Umbilical cord (tissue), 2 donors: ENCODE measurements around the gene KRT6B. TPM values are rescaled to one million over a fixed set of nuclear protein-coding genes. Genes with fewer than 3 reads are reported as not detected.
"Not testable (repeated sequence)": the region's sequence is repeated elsewhere in the genome, so short reads cannot be mapped to it uniquely, and the experiment has no call there.

Source experiments
- DNase-seq: peaks from one replicate; pipeline ENCODE4 v3.0.0-alpha.2; 2015; ENCODE audit warnings: low spot score
- total RNA-seq: library from RNA; depleted of rRNA; stranded (reverse); fragments of >200 nt; gene quantifications from one replicate; pipeline ENCODE4 v1.2.3, GENCODE V29; 2014; ENCODE audit warnings: low replicate concordance; ENCODE audit not compliant: insufficient read depth

The KRT6B gene
- 8.2 TPM for total RNA-seq

- no peak for DNase-seq
These were observed at the start of gene KRT6B for GRCh38 chr12:52452101-52452500. Gene KRT6B, minus strand, starts transcription at chr12:52452146. Its CDS starts 68 bp downstream, at chr12:52452078.

GRCh38 chr12:52501490-52501889 lies 49.5 kb upstream of the KRT6B start:
- no peak for DNase-seq

- DNase-seq: not testable (repeated sequence)
These were observed 48.6 kb upstream of the KRT6B start for GRCh38 chr12:52500574-52500973.

DNA sequence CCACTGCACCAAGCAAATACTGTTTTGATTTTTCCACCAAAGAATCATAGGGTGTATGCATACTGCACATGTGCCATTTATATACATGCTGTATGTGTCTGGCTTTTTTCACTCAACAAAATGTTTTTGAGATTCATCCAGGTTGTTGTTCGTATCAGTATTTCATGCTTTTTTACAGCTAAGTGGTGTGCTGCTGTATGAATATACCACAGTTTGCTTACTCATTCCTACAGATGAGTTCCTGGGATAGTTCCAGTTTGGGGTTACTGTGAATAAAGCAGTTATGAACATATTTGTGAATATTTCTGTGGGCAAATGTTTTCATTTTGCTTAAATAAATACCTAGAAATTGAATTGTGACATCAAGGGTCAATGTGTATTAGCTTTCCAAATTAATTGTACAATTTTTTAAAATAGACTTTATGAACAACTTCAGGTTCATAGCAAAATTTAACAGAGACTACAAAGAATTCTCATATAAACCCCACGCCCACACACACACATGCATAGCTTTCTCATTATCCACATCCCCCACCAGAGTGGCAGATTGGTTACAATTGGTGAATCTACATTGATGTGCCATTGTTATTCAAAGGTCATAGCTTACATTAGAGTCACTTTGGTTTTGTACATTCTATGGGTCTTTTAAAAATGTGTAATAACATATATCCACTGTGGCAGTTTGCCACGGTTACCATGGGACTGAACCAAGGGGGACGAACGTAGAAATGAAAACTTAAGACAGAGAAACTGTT lies 48.0 kb upstream of the KRT6B start:
- peak; percentile 84 for DNase-seq

DNA sequence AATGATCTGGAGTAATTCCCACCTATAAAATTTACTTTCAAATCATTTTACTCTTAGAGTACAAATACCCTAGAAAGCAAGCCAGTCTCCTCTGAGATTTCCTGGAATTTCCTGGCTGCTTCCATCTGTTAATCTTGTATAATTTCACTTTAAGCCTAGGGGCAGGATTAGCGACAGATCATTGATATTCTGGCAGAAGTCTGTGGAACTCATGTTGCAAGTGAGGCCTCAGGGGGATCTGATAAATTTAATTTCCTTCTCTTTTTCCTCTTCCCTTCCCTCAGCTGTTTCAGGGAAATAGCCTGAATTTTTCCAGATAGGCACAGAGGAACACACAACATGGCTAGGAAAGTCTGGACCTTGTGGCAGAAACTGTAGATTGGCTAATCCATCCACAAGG lies 47.0 kb upstream of the KRT6B start:
- DNase-seq: peak; percentile 13

GRCh38 chr12:52497975-52498374 lies 46.0 kb upstream of the KRT6B start:
- no peak for DNase-seq

DNA sequence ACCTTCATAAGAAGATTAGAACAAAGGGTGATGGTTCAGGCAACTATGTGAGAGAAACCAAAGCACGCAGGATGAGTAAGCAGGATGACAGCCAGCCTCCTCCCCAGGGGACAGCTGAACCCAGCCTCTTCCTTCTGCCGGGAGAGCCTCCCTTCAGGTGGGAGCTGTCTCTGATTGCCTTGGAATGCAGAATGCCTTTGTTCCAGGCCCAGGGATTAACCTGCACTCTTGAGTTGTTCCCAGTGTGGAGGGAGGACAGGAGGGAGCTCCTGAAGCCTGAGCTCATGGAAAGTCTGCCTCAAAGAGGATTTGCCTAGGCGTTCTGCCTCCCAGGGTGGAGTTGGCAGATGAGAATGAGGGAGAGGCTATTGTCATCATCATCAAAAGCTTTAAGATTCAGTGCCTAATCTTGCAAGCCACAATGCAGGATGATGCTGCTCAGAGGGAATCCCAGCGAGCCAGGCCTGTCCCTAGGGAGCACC lies 44.7 kb upstream of the KRT6B start:
- peak; percentile 51 for DNase-seq

DNA sequence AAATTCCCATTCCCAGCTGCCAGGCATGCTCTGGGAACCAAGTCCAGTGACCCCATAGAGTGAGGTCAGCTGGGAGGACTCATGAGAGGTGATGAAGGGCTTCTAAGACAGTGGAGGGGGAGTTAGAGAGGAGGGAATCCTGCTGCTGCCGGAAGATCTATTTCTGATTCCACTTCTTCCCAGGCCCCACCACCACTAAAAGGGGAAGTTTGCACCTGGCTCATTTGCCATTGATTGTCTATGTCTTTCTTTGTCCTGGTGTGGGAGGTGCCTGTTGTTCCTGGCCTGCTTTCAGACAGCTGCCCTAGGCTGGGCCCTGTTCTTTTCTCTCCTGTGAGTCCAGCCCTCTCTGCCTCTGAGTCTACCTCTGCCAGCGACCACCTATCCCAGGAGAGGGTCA lies 44.1 kb upstream of the KRT6B start:
- no peak for DNase-seq

GRCh38 chr12:52495389-52495788 lies 43.4 kb upstream of the KRT6B start:
- DNase-seq: peak; percentile 33

GRCh38 chr12:52494518-52494917 lies 42.6 kb upstream of the KRT6B start:
- peak; percentile 54 for DNase-seq

DNA sequence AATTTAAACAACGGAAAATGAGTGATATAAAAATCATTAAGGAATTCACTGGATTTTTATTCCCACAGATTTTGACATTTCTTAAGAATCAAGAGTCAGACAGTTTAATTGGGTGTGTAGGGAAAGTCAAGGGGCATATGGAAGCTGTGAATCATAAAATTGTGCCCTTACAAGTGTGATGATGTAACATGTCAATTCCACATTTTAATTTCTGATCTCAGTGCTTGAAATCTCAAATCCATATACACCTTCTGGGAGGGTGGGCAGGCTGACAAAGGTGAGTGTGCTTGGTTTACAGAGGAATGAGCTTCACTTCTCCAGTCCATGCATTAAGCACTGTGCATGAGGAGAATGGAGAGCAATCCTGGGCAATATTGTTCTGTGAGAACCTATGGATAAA lies 42.2 kb upstream of the KRT6B start:
- DNase-seq: no peak

- DNase-seq: no peak
These were observed 41.2 kb upstream of the KRT6B start, which contains the start of gene KRT6A for GRCh38 chr12:52493172-52493571. Gene KRT6A, minus strand, starts transcription at chr12:52493257. Its CDS starts 69 bp downstream, at chr12:52493188.

DNA sequence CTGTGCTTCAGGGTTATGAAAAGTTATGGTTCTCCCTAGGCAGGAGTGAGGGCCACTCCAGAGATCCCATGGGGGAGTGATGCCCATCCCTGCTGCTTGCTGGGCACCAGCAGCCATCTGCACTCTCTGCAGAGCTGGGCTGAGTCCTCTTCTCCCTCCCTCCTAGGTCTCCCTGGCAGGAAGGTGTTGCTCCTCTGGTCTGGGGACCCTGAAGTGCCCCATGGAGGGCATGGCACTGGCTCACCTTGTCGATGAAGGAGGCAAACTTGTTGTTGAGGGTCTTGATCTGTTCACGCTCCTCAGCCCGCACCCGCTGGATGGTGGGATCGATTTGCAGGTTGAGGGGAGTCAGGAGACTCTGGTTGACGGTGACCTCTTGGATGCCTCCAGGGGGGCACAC lies 40.5 kb upstream of the KRT6B start:
- not testable (repeated sequence) for DNase-seq

DNA sequence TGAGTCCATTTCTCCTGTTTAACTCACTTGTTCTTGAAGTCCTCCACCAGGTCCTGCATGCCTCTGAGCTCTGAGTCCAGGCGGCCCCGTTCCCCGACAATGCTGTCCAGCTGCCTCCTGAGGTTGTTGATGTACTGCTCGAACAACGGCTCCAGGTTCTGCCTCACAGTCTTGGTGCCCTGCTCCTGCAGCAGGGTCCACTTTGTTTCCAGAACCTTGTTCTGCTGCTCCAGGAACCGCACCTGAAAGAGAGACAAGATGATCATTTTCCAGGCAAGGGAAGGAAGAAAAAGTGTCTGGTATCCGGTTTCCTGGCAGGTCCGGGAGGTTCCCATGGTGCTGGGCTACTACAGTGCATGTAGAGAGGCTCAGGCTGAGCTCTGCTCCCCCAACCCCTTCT lies 39.5 kb upstream of the KRT6B start:
- DNase-seq: not testable (repeated sequence)

- DNase-seq: no peak
These were observed 36.8 kb upstream of the KRT6B start for GRCh38 chr12:52488736-52489135.

DNA sequence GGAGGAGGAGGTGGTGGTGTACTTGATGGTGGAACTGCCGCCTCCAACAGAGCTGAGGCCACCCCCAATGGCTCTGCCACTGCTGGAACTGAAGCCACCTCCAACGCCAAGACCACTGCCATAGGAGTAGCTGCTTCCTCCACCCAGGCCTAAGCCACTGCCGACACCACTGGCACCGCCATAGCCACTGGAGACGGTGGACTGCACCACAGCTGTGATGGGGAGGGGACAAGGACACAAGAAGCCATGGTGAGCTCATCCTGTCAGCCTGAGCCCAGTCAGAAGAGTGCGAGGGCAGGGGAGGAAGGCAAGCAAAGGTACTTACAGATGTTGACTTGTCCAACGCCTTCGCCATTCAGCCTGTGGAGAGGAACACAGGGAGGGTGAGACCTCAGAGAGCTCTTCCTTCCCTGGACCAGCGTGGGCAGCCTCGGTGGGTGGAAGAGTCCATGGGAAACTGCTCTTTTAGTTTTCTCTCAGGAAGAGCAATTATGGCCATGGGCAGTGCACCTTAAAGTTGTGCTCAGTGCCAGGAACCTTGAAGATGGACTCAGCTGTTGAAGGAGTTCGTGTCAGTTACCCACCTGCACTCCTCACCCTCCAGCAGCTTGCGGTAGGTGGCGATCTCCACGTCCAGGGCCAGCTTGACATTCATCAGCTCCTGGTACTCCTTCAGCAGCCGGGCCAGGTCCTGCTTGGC lies 35.9 kb upstream of the KRT6B start:
- not testable (repeated sequence) for DNase-seq

DNA sequence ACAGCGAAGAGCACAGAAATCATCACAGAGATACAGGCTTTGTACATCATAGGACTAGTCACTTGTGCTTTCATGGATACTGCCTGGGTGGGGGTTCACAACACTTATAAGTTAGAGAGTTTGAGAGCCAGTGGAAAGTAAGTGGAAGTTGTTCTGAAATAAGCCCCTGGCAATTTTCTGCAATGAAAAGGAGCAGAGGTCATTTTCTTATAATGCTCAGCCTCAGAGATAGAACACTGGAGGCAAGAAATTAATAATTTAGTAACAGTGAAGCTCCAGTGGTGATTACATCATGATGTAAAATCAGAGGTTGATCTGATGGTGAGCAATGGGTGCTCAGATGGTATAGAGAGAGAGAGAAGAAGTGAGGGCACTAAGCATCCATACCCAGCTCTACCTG lies 35.3 kb upstream of the KRT6B start:
- no peak for DNase-seq

DNA sequence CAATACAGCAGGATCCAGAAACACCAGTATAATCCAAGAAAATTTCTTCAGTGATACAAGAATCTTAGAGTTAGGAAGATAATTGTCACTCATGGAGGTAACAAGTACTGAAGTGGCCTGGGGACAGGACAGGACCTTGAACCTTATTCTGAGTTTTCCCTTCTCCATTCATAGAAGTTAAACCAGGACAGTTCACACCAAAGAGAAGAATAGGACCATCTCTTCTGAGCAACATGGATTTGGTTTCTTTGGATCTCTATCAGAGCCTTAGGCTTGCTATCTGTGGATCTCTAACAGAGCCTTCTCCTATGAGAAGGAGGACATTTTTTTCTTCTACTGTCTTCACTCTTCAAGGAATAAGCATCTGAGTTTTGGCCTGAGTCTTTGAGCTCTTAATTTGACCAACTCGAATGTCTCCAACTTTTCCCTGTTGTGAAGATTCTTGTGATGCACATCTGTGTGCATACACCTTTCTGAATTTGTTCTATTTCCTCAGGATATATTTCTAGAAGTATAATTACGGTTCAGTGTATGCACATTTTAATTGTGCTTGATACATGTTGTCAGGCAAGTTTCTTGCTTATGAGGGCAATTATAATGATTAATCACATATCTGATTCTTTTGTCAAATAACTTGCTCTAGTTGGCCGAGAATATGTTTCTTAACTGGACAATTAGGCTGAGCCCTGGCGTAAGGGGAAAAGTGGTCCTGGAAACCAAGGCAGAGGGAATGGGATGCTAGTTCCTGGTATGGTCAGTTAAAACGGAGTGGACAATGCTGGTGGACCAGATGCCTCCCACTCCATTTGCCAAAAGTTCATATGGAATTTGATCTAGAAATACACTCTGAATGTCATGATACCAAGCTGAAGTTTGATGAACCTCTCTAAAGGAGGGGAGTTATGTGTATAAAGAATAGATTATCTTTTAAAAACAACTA lies 34.5 kb upstream of the KRT6B start:
- no peak for DNase-seq

DNA sequence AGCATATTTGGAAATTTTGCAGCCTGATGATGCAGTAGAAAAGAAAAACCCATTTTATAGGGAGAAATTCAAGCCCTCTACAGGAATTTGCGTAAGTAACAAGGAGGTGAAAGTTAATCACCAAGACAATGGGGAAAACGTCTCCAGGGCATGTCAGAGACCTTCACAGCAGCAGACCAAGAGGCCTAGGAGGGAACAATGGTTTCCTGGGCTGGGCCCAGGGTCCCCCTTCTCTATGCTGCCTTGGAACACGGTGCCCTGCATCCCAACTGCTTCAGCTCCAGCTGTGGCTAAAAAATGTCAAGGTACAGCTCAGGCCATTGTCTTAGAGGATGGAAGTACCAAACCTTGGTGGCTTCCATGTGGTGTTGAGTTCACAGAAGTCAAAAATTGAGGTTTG lies 28.1 kb upstream of the KRT6B start:
- no peak for DNase-seq

GRCh38 chr12:52477651-52478050 lies 25.7 kb upstream of the KRT6B start:
- no peak for DNase-seq

DNA sequence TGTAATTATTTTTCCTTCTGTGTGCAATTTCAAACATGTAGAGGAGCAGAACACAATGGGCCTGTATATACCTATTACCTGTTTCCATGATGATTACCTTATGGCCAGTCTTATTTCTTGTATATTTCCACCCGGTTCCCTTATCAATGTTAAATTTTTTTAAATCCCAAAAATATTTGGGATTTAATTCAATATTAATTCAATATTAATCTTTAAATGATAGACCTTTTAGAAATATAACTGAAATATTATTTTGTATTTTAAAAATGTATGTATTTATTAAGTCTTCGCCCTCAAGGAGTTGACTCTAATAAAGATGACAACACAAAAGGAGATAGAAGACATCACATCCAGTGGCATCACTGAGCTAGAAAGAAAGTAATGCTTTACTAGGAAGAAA lies 22.3 kb upstream of the KRT6B start:
- no peak for DNase-seq

GRCh38 chr12:52473768-52474167 lies 21.8 kb upstream of the KRT6B start, which contains the start of gene KRT6C:
Gene KRT6C, minus strand, starts transcription at chr12:52473805. Its CDS starts 68 bp downstream, at chr12:52473737.
- peak; percentile 63 for DNase-seq
